ENCODE results near the gene SCLT1. TPM values are rescaled to one million over a fixed set of nuclear protein-coding genes. Genes with fewer than 3 reads are reported as not detected.

SCLT1 gene
- polyA plus RNA-seq, 1 donor (not counting 4 experiments of a cell fraction or from before 2014, with no cell fraction given), result 5.8 TPM

DNA sequence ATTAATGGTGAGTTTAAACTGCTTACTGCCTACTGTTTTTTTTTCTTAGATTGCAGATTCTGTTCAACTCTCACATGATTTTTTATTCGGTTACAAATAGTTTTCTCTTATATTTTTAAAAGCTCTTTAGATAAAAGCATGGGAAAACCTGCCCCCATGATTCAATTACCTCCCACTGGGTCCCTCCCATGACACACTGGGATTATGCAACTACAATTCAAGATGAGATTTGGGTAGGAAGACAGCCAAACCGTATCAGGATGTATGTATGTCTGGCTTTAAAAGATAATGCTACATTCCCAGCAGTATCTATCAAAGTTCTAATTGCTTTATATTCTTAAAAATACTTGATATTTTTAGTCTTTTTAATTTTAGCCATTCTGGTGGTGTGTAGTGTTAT, 152.4 kb downstream of the SCLT1 start:
- no peaks in the 10 kb centered on the region for H3K4me1 ChIP-seq (ENCODE audit: control insufficient read depth, extremely low read depth, insufficient read depth, low read length)
- H2AFZ ChIP-seq (ENCODE audit: control insufficient read depth, low read length), result no peak overlapping the region
- H3K9ac ChIP-seq (ENCODE audit: control insufficient read depth, extremely low read depth, insufficient read depth, low read length), result no peak overlapping the region
- no peaks in the 10 kb centered on the region for H4K20me1 ChIP-seq (ENCODE audit: control insufficient read depth, extremely low read depth, insufficient read depth, low read length)
- H3K9me1 ChIP-seq (ENCODE audit: control insufficient read depth, extremely low read depth, insufficient read depth, low read length), result no peaks in the 10 kb centered on the region
- no peaks in the 10 kb centered on the region for H3K27me3 ChIP-seq (ENCODE audit: control insufficient read depth, extremely low read depth, insufficient read depth, low read length)
- H3K4me3 ChIP-seq (ENCODE audit: control insufficient read depth in 2 of 3, extremely low read depth in 1 of 3, insufficient read depth in 2 of 3, low read depth in 1 of 3, low read length in 3 of 3), result no peak overlapping the region
- H3K9me3 ChIP-seq (ENCODE audit: control insufficient read depth, low read depth, low read length), result peaks cover 5% of the 10 kb centered on the region
- TF ChIP-seq, protein P1, sequence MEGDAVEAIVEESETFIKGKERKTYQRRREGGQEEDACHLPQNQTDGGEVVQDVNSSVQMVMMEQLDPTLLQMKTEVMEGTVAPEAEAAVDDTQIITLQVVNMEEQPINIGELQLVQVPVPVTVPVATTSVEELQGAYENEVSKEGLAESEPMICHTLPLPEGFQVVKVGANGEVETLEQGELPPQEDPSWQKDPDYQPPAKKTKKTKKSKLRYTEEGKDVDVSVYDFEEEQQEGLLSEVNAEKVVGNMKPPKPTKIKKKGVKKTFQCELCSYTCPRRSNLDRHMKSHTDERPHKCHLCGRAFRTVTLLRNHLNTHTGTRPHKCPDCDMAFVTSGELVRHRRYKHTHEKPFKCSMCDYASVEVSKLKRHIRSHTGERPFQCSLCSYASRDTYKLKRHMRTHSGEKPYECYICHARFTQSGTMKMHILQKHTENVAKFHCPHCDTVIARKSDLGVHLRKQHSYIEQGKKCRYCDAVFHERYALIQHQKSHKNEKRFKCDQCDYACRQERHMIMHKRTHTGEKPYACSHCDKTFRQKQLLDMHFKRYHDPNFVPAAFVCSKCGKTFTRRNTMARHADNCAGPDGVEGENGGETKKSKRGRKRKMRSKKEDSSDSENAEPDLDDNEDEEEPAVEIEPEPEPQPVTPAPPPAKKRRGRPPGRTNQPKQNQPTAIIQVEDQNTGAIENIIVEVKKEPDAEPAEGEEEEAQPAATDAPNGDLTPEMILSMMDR (optimal IDR thresholded peaks at IDR 0.05 in 1 of 3, IDR thresholded peaks at IDR 0.05 in 1 of 3, conservative IDR thresholded peaks at IDR 0.05 in 1 of 3; ENCODE audit: extremely low read depth in 1 of 3, insufficient read depth in 2 of 3, low read length in 3 of 3), result no peak
- TF ChIP-seq EZH2 (IDR thresholded peaks at IDR 0.05; ENCODE audit: low read length), result no peak
- no peak overlapping the region for H3K27ac ChIP-seq (ENCODE audit: control insufficient read depth, insufficient read depth, low read length)
- dilution Hi-C loops (cut with MboI; ENCODE audit: extremely low pct_ligation_motif_present, low sequenced_read_pairs), result no loop called here
- no peak for FAIRE-seq
- no peaks in the 10 kb centered on the region for H3K36me3 ChIP-seq (ENCODE audit: control insufficient read depth in 2 of 2, extremely low read depth in 1 of 2, insufficient read depth in 2 of 2, low read length in 2 of 2)
- H3K4me2 ChIP-seq (ENCODE audit: control insufficient read depth, extremely low read depth, insufficient read depth, low read depth, low read length), result no peak overlapping the region
- H3K79me2 ChIP-seq (ENCODE audit: control insufficient read depth, insufficient read depth, low read length), result no peaks in the 10 kb centered on the region
- DNase-seq (ENCODE audit: low read depth, low spot score), result no peak

- no peak for DNase-seq (ENCODE audit: low read depth, low spot score)
- Histone ChIP-seq H3K9me3 (ENCODE audit: control insufficient read depth, low read depth, low read length) (no peaks in the 10 kb centered on the region), H3K4me1 (ENCODE audit: control insufficient read depth, extremely low read depth, insufficient read depth, low read length) (no peaks in the 10 kb centered on the region), H3K79me2 (ENCODE audit: control insufficient read depth, insufficient read depth, low read length) (no peaks in the 10 kb centered on the region), H2AFZ (ENCODE audit: control insufficient read depth, low read length) (no peak overlapping the region), H3K9me1 (ENCODE audit: control insufficient read depth, extremely low read depth, insufficient read depth, low read length) (no peaks in the 10 kb centered on the region), H3K27ac (ENCODE audit: control insufficient read depth, insufficient read depth, low read length) (no peak overlapping the region), H4K20me1 (ENCODE audit: control insufficient read depth, extremely low read depth, insufficient read depth, low read length) (no peaks in the 10 kb centered on the region), H3K36me3 (ENCODE audit: control insufficient read depth in 2 of 2, extremely low read depth in 1 of 2, insufficient read depth in 2 of 2, low read length in 2 of 2) (no peaks in the 10 kb centered on the region), H3K9ac (ENCODE audit: control insufficient read depth, extremely low read depth, insufficient read depth, low read length) (no peak overlapping the region), H3K4me3 (ENCODE audit: control insufficient read depth in 2 of 3, extremely low read depth in 1 of 3, insufficient read depth in 2 of 3, low read depth in 1 of 3, low read length in 3 of 3) (no peak overlapping the region), H3K27me3 (ENCODE audit: control insufficient read depth, extremely low read depth, insufficient read depth, low read length) (no peaks in the 10 kb centered on the region), H3K4me2 (ENCODE audit: control insufficient read depth, extremely low read depth, insufficient read depth, low read depth, low read length) (no peak overlapping the region)
- TF ChIP-seq, protein P1 (optimal IDR thresholded peaks at IDR 0.05 in 1 of 3, IDR thresholded peaks at IDR 0.05 in 1 of 3, conservative IDR thresholded peaks at IDR 0.05 in 1 of 3; ENCODE audit: extremely low read depth in 1 of 3, insufficient read depth in 2 of 3, low read length in 3 of 3), result no peak
- TF ChIP-seq EZH2 (IDR thresholded peaks at IDR 0.05; ENCODE audit: low read length), result no peak
- dilution Hi-C loops (cut with MboI; ENCODE audit: extremely low pct_ligation_motif_present, low sequenced_read_pairs), result no loop called here
- no peak for FAIRE-seq
These were observed 163.3 kb downstream of the SCLT1 start for GRCh38 chr4:128930051-128930450.

Data from keratinocyte (primary cell).